H1 (cell line): Measurements from ENCODE around the gene SCYGR7. TPM values are rescaled to one million over a fixed set of nuclear protein-coding genes. Genes with fewer than 3 reads are reported as not detected.

Source experiments
- FOSL1 ChIP-seq: IDR thresholded peaks from 2 replicates; pipeline ENCODE4 v1.6.1; 2011; ENCODE audit warnings: mild to moderate bottlenecking, low read depth, low read length, moderate library complexity; ENCODE audit not compliant: insufficient read depth
- RNF2 ChIP-seq: fragments of 200-900, 300-1000 bp; sonication (generic); IDR thresholded peaks from 2 replicates; pipeline ENCODE4 v1.7.1; 2016; ENCODE audit warnings: borderline replicate concordance, low read depth, mild to moderate bottlenecking, antibody characterized with exemption, low read length; ENCODE audit not compliant: poor library complexity, severe bottlenecking; ENCODE audit errors: missing control alignments
- TAF7 ChIP-seq: optimal IDR thresholded peaks from 2 replicates; pipeline ENCODE3; 2011; ENCODE audit warnings: low read depth, mild to moderate bottlenecking, inconsistent platforms, low read length, moderate library complexity, borderline replicate concordance
- ZNF274 ChIP-seq: IDR thresholded peaks from 2 replicates; pipeline ENCODE4 v1.7.0; 2012; ENCODE audit warnings: low read length, borderline replicate concordance; ENCODE audit errors: extremely low read depth
- polyA plus RNA-seq, 7 experiments: library from polyadenylated mRNA; depleted of rRNA in 3 of 7; stranded (reverse) in 5 of 7; unstranded in 2 of 7; fragments of >200 nt in 5 of 7; fragments of 200-250 nt in 2 of 7; gene quantifications; 1 replicate in 5 of 7; 2 replicates in 1 of 7; 4 replicates in 1 of 7; pipeline versions ENCODE4 v1.2.1 to v1.2.3, GENCODE V29; 2011 to 2013; ENCODE audit warnings: missing spikeins in 2 of 7, mixed read lengths in 2 of 7
- total RNA-seq: library from RNA; stranded (reverse); fragmentation: NEBNext Ultra II Directional; extraction: Animal tissue kit (Norgen Biotek cat#: 25700); gene quantifications from 2 replicates; pipeline ENCODE4 v1.2.1, GENCODE V29; 2021

The SCYGR7 gene
- total and polyA plus RNA-seq, 2 of the 8 experiments (the other 6 are each of a cell fraction or from before 2014, with no cell fraction given) = not detected

GRCh38 chr2:227707390-227707789 is 20.7 kb upstream of the SCYGR7 start (continued):
- no peak for TF ChIP-seq TAF7
- no peak for TF ChIP-seq RNF2
- no peak for TF ChIP-seq ZNF274
- no peak for TF ChIP-seq FOSL1
